ENCODE results near the gene KCTD10.
"Not testable (repeated sequence)": the region's sequence is repeated elsewhere in the genome, so short reads cannot be mapped to it uniquely, and the experiment has no call there.

The KCTD10 gene

DNA sequence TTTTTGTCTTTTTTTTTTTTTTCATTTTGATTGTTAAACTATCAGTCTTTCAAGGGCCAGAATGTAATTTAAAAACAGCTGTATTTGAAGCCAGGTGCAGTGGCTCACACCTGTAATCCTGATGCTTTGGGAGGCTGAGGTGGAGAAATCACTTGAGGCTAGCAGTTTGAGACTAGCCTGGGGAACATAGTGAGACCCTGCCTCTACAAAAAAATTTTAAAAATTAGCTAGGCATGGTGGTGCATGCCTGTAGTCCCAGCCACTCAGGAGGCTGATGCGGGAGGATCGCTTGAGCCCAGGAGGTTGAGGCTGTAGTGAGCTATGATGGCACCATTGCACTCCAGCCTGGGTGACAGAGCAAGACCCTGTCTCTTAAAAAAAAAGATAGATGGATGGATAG lies 72.3 kb downstream of the KCTD10 start:
- not testable (repeated sequence) for DNase-seq
